Natural killer cell (primary cell): Measurements from ENCODE around the gene ZFHX2. TPM values are rescaled to one million over a fixed set of nuclear protein-coding genes. Genes with fewer than 3 reads are reported as not detected.

Source experiments
- ATAC-seq, 3 donors: fragments of 150-1000 bp in 2 of 3; fragments of 200-7000 bp in 1 of 3; cut with Tn5 transposase; 1 replicate in 1 of 3; 2 replicates in 2 of 3; pipeline ENCODE4 v1.10.0; 2021; ENCODE audit warnings: mild to moderate bottlenecking in 2 of 3, moderate library complexity in 2 of 3
- DNase-seq, 2 donors: peaks; one replicate each; pipeline versions ENCODE4 v3.0.0 to v3.0.0-alpha.2; 2013 to 2021; ENCODE audit warnings: mixed read lengths in 1 of 2
- H3K27ac ChIP-seq: one replicate; pipeline ENCODE4 v1.5.1; 2013; ENCODE audit warnings: mild to moderate bottlenecking, low read length
- H3K27me3 ChIP-seq: one replicate; pipeline ENCODE4 v1.6.1; 2013; ENCODE audit warnings: low read length; ENCODE audit not compliant: control insufficient read depth, insufficient read depth
- H3K36me3 ChIP-seq: one replicate; pipeline ENCODE4 v1.6.1; 2013; ENCODE audit warnings: low read length; ENCODE audit not compliant: control insufficient read depth, insufficient read depth
- H3K4me1 ChIP-seq: one replicate; pipeline ENCODE4 v1.6.1; 2013; ENCODE audit warnings: low read length; ENCODE audit not compliant: control insufficient read depth, insufficient read depth
- H3K4me3 ChIP-seq: one replicate; pipeline ENCODE4 v1.5.1; 2013; ENCODE audit warnings: low read length
- H3K9me3 ChIP-seq: one replicate; pipeline ENCODE4 v1.6.1; 2013; ENCODE audit warnings: low read length; ENCODE audit not compliant: control insufficient read depth, insufficient read depth
- H3K27ac Mint-ChIP-seq, 2 donors: one replicate each; pipeline ENCODE4 v1.8.0; 2022; ENCODE audit warnings: mild to moderate bottlenecking in 2 of 2, mixed read lengths in 2 of 2, moderate library complexity in 1 of 2
- H3K27me3 Mint-ChIP-seq, 2 donors: one replicate each; pipeline ENCODE4 v1.8.0; 2022; ENCODE audit warnings: low read depth in 2 of 2, mixed read lengths in 2 of 2
- H3K36me3 Mint-ChIP-seq: one replicate; pipeline ENCODE4 v1.8.0; 2022; ENCODE audit warnings: mixed read lengths
- H3K4me1 Mint-ChIP-seq, 2 donors: one replicate each; pipeline ENCODE4 v1.8.0; 2022; ENCODE audit warnings: mixed read lengths in 2 of 2
- H3K4me3 Mint-ChIP-seq: one replicate; pipeline ENCODE4 v1.8.0; 2022; ENCODE audit warnings: mild to moderate bottlenecking, moderate library complexity, mixed read lengths
- H3K9me3 Mint-ChIP-seq, 2 donors: one replicate each; pipeline ENCODE4 v1.8.0; 2022; ENCODE audit warnings: mixed read lengths in 2 of 2
- CTCF ChIP-seq: fragments of 200-600 bp; IDR thresholded peaks from one replicate; pipeline ENCODE4 v1.8.0; 2022; ENCODE audit warnings: antibody characterized with exemption
- WGBS: methylation state at CpG from one replicate; pipeline ENCODE4 v1.1.7; 2013; ENCODE audit warnings: missing lambda C conversion rate; ENCODE audit not compliant: insufficient coverage; 5-methylcytosine and 5-hydroxymethylcytosine counted together
- intact Hi-C: fragments of 100-400 bp; cut with micrococcal nuclease; formaldehyde crosslinking; loops from one replicate; pipeline ENCODE4 v1.14.2; 2022
- total RNA-seq, 4 donors: library from RNA; stranded (reverse); fragments of 120-200 nt in 1 of 4; gene quantifications; one replicate each; pipeline versions ENCODE4 v1.2.3 to v1.2.4, GENCODE V29; 2013 to 2022

ZFHX2 gene
- total RNA-seq, 3 donors from 2014 or later (not counting 1 experiment from before 2014, with no cell fraction given) = 0.07 to 0.72 (median 0.45) TPM

DNA sequence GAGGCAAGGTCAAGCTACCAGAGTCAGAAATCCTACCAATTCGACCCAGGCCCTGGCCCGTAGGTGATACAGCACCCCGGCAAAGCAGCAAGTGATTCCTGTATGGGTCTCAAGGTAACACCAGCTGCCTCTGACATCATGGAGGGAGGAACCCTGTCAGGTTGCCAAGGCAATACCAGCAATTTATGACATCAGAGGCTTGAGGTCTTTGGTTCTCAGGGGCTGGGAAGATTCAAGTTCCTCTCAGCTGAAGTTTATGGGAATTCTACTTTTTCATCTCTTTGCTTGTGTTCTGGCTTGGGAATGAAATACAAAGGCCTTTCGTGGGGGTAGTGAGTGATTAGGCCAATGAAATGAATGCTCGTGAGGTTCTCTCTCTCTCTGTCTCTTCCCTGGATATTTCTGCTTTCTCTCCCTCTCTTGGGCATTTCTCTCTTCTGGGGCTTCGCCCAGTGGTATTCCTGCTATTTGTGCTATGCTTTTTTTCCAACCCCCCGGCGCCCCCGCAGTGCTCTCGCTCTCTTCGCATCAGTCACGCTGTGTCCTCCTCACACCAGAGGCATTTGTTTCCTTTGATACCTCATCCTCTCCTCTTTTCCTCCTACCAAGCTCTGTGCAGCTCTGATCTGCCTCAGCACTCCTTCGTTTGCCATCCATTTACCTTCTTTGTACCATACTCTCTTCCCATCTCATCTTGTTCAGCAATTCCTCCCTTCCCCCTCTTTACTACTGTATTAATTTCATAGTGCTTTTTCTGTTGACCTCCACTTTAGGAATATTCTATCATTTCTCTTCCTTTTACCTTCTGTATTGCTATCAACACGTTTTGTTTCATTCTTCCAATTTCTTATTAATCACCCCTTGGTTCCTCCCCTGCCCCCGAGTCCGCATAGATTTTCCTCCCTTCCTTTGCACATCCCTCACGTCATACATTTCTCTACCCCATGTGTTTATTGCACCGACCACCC is 2.9 kb downstream of the ZFHX2 start:
- 85% methylated on average over 17 of the region's 18 CpGs for WGBS
- H3K4me3 ChIP-seq = no peak overlapping the region
- Mint-ChIP-seq H3K4me1 (peaks cover 6 to 10% of the 10 kb centered on the region in 2 donors), H3K27ac (no peak overlapping the region), H3K9me3 (no peaks in the 10 kb centered on the region), H3K4me3 (no peak overlapping the region), H3K36me3 (no peaks in the 10 kb centered on the region), H3K27me3 (no peaks in the 10 kb centered on the region)
- H3K27ac ChIP-seq = no peak overlapping the region
- intact Hi-C loops = no loop called here
- peak in 1 of 2 donors; percentile 23 for DNase-seq
- H3K36me3 ChIP-seq = no peaks in the 10 kb centered on the region
- peaks cover 16% of the 10 kb centered on the region for H3K4me1 ChIP-seq
- no peaks in the 10 kb centered on the region for H3K9me3 ChIP-seq
- no peak for TF ChIP-seq CTCF
- no peak for ATAC-seq
- H3K27me3 ChIP-seq = peaks cover 9% of the 10 kb centered on the region

DNA sequence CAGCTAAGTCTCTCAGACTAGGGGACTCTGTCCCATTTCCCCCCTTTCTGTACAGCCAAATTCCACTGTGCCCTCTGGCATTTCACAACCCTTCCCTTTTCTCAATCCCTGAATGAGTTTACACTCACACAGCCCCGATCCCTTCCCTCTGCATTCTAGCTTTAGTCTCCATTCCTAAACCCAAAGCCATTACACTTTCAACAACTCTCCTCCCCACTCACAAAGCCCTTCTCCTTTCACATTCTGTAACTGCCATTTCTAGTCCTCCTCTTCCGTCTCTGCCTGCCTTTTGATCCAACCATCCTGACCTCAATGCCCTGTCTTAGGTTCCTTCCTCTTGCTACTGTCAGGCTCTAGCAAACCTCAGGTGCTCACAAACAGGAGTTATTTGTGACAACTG is 3.6 kb downstream of the ZFHX2 start:
- intact Hi-C loops = no loop called here
- peaks cover 16% of the 10 kb centered on the region for H3K4me1 ChIP-seq
- Mint-ChIP-seq H3K36me3 (no peaks in the 10 kb centered on the region), H3K4me1 (peaks cover 6 to 10% of the 10 kb centered on the region in 2 donors), H3K27me3 (no peaks in the 10 kb centered on the region), H3K27ac (no peak overlapping the region), H3K4me3 (no peak overlapping the region), H3K9me3 (no peaks in the 10 kb centered on the region)
- no peak for TF ChIP-seq CTCF
- no peak overlapping the region for H3K4me3 ChIP-seq
- DNase-seq (no peak), ATAC-seq (no peak)
- H3K36me3 ChIP-seq = no peaks in the 10 kb centered on the region
- WGBS = 80% methylated on average over 2 of the region's 2 CpGs
- H3K9me3 ChIP-seq = no peaks in the 10 kb centered on the region
- H3K27me3 ChIP-seq = peaks cover 9% of the 10 kb centered on the region
- no peak overlapping the region for H3K27ac ChIP-seq

DNA sequence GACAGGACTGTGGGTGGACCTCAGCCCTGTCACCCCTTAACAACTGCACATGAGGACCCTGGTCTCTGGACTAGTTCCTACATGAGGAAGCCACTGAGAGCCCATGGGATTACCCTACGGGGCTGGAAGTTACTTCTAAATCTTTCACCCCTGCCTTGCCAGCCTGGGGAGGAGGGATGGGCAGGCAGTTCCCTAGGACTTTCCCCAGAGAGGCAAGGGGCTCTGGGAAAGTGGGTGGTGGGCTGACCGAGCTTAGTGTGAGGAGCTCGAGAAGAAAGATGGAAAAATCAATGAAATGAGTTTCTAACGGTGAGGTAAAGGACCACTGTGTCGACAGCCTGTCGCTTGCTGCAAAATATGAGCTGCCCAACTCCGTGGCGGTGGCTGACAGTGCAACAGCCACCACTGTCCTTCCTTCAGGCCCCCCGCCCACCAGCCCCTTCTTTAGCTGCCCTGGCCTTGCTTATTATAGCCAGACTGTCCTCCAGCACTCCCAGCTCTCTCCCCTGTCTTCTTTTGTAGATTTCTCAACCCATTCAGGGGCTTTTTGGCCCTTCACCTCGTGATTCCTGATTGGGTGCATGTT is 5.0 kb downstream of the ZFHX2 start:
- WGBS = 88% methylated on average over 9 of the region's 10 CpGs
- H3K36me3 ChIP-seq = no peaks in the 10 kb centered on the region
- H3K9me3 Mint-ChIP-seq = no peaks in the 10 kb centered on the region
- no peak for TF ChIP-seq CTCF
- peaks cover 0 to 4% of the 10 kb centered on the region in 2 donors for H3K4me1 Mint-ChIP-seq
- no peak overlapping the region for H3K27ac ChIP-seq
- H3K36me3 Mint-ChIP-seq = no peaks in the 10 kb centered on the region
- no peak overlapping the region for H3K4me3 ChIP-seq
- intact Hi-C loops = no loop called here
- peaks cover 9% of the 10 kb centered on the region for H3K27me3 ChIP-seq
- ATAC-seq = no peak
- H3K4me3 Mint-ChIP-seq = no peak overlapping the region
- H3K27me3 Mint-ChIP-seq = no peaks in the 10 kb centered on the region
- H3K4me1 ChIP-seq = peaks cover 11% of the 10 kb centered on the region
- DNase-seq = no peak
- H3K27ac Mint-ChIP-seq = no peak overlapping the region
- H3K9me3 ChIP-seq = no peaks in the 10 kb centered on the region
